Right ventricle myocardium inferior (tissue), 1 donor: Measurements from ENCODE around the gene OCLN. TPM values are rescaled to one million over a fixed set of nuclear protein-coding genes. Genes with fewer than 3 reads are reported as not detected.
"Not testable (repeated sequence)": the region's sequence is repeated elsewhere in the genome, so short reads cannot be mapped to it uniquely, and the experiment has no call there.

Experiments
- ATAC-seq: fragments of 200-7000 bp; cut with Tn5 transposase; one replicate; pipeline ENCODE4 v1.9.1; 2020; ENCODE audit warnings: mild to moderate bottlenecking, moderate library complexity
- DNase-seq: peaks from one replicate; pipeline ENCODE4 v3.0.0; 2021; ENCODE audit errors: missing footprints
- intact Hi-C: fragments of 100-400 bp; cut with DNase I; formaldehyde crosslinking; loops from one replicate; pipeline ENCODE4 v1.11.0; 2022
- total RNA-seq: library from RNA; stranded (reverse); fragmentation: NEBNext Ultra II Directional; extraction: Animal tissue kit (Norgen Biotek cat#: 25700); gene quantifications from one replicate; pipeline ENCODE4 v1.2.1, GENCODE V29; 2021
- donor health status: DM: no; HTN: yes; CAD: no; lungs with severe emphysema.

Gene OCLN
- total RNA-seq, 1 donor from 2014 or later, result 1.5 TPM

DNA sequence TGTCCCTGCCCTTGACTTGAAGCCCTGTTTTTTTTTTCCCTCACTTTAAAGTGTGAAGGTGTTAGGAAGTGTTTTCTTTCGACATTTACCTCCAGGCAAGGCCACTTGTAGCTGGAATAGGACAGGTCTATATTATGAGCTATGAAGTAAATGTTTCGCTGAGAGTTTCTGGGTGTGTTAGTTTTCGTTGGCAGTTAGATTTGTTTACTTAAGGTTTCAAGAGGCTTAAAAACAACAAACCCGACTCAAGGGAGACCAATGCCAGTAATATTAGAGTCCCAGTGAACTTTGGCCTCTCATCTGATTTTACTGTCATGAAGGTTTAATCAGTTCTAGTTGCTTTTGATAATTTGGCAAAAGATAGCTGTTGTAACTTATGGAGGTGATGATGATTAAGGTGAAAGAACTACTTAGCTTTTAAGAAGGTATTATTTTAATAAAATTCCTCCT lies 25.2 kb downstream of the OCLN start:
- ATAC-seq, result no peak

GRCh38 chr5:69519285-69519684 lies 26.7 kb downstream of the OCLN start:
- intact Hi-C loops, result no loop called here
- no peak for ATAC-seq
- DNase-seq, result no peak

More for the DNA sequence above, 25.2 kb downstream of the OCLN start:
- no peak for DNase-seq
- intact Hi-C loops, result no loop called here

DNA sequence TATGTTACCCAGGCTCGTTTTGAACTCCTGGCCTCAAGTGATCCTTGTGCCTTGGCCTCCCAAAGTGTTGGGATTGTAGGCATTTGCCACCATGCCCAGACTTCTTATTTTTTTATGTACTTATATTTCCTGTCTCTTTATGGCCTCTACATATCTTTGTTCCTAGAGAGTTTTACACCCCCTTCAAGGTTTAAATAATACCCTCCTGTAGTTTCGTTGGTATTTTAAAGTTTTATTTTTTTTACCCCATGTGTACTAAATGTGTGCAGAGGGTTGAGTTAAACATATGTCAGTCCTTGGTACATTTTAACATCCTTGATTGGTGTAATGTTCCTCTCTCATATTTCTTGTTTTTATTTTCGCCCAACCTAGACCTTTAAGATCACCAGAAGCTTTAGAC lies 29.4 kb downstream of the OCLN start:
- intact Hi-C loops, result no loop called here
- no peak for ATAC-seq
- no peak for DNase-seq

DNA sequence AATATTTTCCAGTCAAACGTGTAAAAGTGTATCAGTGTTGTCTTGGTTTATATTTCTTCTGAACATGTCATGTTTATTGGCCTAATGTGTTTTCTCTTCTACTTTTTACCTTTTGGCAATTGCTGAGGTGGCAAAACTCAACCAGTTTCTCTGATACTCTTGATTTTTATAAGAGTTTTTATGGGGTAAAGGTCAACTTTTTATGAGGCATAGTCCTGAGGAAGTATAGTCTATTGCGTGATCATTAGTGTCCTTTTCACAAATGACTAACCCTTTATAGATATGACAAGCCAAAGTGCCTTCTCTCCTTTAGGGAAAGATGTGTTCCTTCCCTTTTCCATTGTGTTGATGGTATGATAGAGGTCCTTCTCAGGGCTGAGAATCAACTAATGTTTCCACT lies 32.9 kb downstream of the OCLN start:
- intact Hi-C loops, result no loop called here
- ATAC-seq (no peak), DNase-seq (no peak)

DNA sequence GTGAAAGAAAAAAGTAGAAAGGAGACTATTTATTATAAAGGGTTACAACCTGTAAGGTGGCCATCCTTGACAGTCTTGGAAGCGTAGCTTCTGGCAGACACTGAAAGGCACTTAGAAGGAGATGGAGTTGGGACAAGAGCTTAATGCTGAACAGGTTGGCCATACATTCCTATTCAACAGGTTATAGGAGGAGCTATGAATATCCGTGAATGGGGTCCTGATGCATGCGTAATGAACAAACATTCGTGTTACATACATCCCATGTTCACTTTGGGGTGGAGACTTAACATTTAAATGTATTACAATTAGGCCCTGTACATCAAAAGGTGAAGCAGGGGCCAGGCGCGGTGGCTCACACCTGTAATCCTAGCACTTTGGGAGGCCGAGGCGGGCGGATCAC lies 34.1 kb downstream of the OCLN start:
- ATAC-seq (no peak), DNase-seq (no peak)
- intact Hi-C loops, result no loop called here

GRCh38 chr5:69527128-69527770 lies 34.7 kb downstream of the OCLN start:
- intact Hi-C loops, result no loop called here
- no peak for ATAC-seq
- DNase-seq, result no peak

DNA sequence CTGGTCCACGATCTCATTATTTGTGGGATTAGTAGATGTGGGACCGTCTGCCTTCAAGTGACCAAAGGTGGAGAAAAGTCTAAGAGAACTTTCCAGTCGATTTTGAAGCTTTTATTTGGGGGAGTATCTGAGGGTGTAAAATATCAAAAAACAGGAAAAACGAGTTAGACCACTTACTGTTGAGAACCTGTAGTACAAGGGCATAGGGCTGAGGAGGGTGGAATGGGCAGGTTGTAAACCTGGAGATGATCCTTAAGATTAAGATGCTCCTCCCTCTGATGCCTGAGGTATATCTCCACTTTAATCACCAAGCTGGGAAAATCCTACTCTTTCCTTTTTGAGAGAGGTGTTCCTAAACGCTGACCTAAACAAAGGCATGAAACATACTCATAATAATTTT lies 35.4 kb downstream of the OCLN start:
- ATAC-seq (no peak), DNase-seq (no peak)
- intact Hi-C loops, result no loop called here

DNA sequence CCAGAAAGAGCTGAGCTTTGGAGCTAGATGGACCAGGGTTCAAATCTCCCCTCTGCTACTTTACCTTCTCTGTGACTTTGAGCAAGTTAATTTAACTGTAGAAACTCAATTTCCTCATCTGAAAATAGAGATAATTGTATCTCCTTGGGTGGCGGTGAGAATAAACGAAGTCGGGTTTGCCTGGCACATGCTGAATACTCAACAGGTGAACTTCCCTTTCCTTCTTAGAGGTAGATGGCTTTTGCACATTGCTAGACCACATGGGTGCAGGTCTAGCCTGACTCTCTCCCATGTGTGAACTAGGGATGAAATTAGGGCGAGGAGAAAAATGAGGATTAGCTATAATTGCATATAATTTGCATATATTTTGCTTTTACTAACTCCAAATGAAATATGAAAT lies 36.0 kb downstream of the OCLN start:
- no peak for ATAC-seq

DNA sequence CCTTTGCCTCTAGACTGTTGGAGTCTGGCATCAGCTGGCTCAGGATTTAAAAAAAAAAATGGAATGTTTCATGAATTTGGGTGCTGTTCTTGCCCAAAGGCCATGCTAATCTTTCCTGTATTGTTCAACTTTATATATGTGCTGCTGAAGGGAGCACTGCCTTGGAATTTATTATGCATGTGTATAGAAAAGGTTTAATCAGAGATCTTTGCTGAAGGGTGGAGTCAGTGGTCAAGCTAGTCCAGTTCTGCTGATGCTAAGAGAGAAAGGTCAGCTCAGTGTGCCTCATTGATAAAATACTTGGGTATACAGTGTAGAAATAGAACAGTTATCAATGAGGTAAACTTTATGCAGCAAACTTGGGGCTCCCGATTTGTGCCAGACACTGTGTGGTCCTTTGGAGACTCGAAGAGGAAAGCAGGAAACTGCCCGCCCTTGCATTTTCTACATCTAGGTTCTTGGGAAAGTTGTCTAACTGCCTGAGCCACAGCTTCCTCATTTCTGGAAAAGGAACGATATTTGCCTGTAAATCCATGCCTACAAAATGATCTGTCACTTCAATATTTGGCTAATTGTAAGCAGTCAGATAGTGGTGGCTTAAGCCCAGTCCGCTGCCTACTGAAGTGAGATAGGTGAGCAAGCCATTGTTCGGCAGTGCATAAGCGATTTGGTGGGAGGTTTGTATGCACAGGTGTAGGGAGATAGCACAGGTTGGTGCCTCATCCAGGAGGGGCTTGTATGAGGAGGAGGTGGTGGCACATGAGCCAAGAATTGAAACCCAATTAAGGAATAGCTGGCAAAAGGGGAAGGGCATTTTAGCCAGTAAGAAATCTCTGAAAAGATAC lies 38.2 kb downstream of the OCLN start:
- intact Hi-C loops, result no loop called here
- no peak for DNase-seq
- ATAC-seq, result no peak

More for the DNA sequence above, 36.0 kb downstream of the OCLN start:
- no peak for DNase-seq
- intact Hi-C loops, result no loop called here

- intact Hi-C loops, result no loop called here
- no peak for ATAC-seq
- DNase-seq, result no peak
Observed at GRCh38 chr5:69531406-69531801, 38.8 kb downstream of the OCLN start.

GRCh38 chr5:69537911-69538310 lies 45.3 kb downstream of the OCLN start:
- ATAC-seq, intact Hi-C loops, DNase-seq: not testable (repeated sequence)

DNA sequence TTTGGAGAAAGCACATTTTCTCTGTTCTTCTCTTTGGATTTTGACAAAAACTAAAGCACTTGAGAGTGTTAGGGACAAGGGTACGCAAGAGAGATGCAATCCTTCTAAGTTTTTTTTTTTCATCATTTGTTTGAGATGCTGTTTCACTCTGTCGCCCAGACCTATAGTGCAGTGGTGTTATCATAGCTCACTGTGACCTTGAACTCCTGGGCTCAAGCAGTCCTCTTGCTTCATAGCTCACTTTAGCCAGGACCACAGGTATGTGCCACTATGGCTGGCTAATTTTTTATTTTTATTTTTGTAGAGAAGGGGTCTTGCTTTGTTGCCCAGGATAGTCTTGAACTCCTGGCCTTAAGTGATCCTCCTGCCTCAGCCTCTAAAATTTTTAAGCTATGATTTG lies 46.1 kb downstream of the OCLN start:
- intact Hi-C loops, ATAC-seq, DNase-seq: not testable (repeated sequence)

DNA sequence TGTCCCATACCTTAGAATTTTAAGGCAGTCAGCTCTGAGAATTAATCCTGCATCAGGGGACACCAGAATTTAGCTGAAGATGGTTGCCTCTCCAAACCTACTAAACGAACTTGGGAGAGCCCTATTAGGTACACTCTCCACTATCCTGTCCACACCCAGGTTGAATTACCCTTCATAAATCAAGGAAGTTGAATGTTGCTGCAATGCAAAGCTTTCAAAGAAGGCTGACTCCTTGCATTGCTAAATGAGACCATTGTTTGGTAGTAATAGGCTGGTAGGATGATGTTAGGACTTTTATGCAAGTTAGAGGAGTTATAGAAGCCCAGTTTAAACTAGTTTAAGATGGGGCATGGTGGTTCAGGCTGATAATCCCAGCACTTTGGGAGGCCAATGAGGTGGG lies 48.8 kb downstream of the OCLN start:
- DNase-seq, ATAC-seq, intact Hi-C loops: not testable (repeated sequence)

DNA sequence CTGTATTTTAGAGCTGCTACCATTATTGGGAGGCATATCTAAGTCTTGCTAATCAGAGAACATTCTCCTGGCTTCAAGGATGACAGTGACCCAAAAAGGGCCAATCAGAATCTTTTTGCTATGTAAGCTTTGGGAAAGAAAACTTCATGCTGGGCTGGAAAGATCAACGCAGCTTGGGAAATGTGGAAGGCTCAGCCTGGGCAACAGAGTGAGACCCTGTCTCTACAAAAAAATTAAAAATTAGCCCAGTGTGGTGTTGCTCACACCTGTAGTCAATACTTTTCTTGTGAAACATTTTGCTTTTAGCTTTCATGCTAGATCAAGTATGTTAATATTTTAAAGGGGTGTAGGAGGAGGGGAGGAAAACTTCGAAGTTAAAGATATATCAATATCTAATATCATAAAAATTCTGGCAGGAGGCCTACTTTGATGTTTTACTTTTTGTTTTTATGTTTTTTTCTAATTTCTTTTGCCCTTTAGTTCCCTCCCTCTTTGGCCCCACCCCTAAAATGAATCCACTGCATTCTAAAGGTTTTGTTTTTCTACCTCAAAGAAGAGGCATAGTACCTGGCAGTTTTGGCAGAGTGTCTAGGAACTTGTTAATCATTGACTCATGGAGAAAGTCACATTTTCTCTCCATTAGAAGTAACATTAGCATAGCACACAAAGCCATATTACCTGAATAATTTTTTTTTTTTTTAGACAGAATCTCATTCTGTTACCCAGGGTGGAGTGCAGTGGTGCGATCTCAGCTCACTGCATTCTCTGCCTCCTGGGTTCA lies 50.4 kb downstream of the OCLN start:
- DNase-seq, ATAC-seq, intact Hi-C loops: not testable (repeated sequence)

- DNase-seq, ATAC-seq, intact Hi-C loops: not testable (repeated sequence)
Observed at GRCh38 chr5:69544602-69545001, 52.0 kb downstream of the OCLN start.

DNA sequence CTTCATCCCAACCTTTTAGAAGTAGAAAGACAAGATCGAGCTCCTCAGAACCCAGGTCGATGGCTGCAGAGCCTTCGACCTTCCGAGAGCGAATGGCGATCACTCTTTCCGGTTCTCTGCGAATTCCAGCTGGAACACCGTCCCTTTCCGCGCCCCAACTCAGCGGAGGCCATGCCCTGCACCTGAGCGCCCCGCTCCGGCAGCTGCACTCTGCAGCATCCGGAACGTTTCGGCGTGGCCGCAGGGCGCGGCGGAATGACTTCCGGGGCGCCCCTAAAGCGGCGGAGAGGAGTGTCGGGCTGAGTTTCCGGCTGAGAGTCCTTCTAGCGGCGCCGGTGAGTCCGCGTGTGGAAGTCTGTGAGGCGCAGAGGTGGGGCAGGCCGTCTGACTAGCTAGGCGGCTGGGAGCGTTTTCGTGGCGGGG lies 67.3 kb downstream of the OCLN start, which contains the start of gene GTF2H2C:
Gene GTF2H2C, plus strand, starts transcription at position 284 of the 423 bp plus-strand sequence. CDS start 4,942 bp downstream, outside the sequence.
- DNase-seq (peak; percentile 82), ATAC-seq (peak; percentile 98)
- intact Hi-C loops, result not testable (repeated sequence)

- ATAC-seq, intact Hi-C loops: not testable (repeated sequence)
- peak; percentile 22 for DNase-seq
Observed at GRCh38 chr5:69560587-69561431, 68.2 kb downstream of the OCLN start.

DNA sequence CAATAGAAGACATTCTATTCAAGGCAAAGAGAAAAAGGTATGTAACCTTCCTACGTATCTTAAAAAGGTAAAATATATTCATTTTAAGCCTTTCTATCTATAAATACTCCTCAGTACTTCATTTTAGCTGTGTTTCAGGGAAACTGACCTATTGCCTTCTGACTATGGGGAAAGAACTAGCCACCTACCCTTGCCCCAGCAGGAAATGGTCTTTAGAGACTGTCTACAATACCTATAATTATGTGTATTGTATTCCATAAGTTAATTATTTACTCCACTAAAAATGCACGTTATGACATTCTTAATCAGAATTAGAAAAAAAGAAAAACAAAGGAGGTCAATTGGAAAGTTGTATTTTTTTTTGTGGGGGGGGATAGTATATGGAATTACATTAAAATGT lies 73.6 kb downstream of the OCLN start:
- ATAC-seq, DNase-seq, intact Hi-C loops: not testable (repeated sequence)
